Measurements from ENCODE around the gene ZNF280B. TPM values are rescaled to one million over a fixed set of nuclear protein-coding genes. Genes with fewer than 3 reads are reported as not detected.
"Not testable (repeated sequence)": the region's sequence is repeated elsewhere in the genome, so short reads cannot be mapped to it uniquely, and the experiment has no call there.

Gene ZNF280B
- polyA plus RNA-seq, 1 donor (not counting 4 experiments of a cell fraction or from before 2014, with no cell fraction given), result 0.04 TPM

DNA sequence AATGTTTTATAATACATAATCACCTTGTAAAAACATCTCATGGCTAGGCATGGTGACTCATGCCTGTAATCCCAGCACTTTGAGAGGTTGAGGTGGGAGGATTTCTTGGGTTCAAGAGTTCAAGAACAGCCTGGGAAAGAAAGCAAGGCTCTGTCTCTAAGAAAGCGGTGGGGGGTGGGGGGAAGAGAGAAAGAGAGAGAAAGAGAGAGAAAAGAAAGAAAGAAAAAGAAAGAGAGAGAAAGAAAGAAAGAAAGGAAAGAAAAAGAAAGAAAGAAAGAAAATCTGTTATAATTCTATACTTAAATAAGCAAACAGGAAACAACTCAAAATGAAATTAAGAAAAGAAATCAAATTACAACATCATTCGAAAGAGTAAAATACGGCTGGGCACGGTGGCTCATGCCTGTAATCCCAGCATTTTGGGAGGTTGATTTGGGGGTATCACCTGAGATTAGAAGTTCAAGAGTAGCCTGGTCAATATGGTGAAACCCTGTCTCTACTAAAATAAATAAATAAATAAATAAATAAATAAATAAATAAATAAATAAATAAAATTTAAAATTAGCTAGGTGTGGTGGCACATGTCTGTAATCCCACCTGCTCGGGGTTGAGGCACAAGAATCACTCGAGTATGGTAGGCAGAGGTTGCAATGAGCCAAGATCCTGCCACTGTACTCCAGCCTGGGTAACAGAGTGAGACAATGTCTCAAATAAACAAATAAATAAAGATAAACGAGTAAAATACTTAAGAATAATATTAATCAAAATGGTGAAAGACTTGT is 65.4 kb downstream of the ZNF280B start:
- Histone ChIP-seq H3K9me3 (ENCODE audit: control insufficient read depth, low read depth, low read length) (no peaks in the 10 kb centered on the region), H2AFZ (ENCODE audit: control insufficient read depth, low read length) (no peak overlapping the region), H3K9ac (ENCODE audit: control insufficient read depth, extremely low read depth, insufficient read depth, low read length) (no peak overlapping the region), H4K20me1 (ENCODE audit: control insufficient read depth, extremely low read depth, insufficient read depth, low read length) (no peaks in the 10 kb centered on the region), H3K4me2 (ENCODE audit: control insufficient read depth, extremely low read depth, insufficient read depth, low read depth, low read length) (no peak overlapping the region), H3K27ac (ENCODE audit: control insufficient read depth, insufficient read depth, low read length) (no peak overlapping the region), H3K36me3 (ENCODE audit: control insufficient read depth in 2 of 2, extremely low read depth in 1 of 2, insufficient read depth in 2 of 2, low read length in 2 of 2) (no peaks in the 10 kb centered on the region), H3K4me3 (ENCODE audit: control insufficient read depth in 2 of 3, extremely low read depth in 1 of 3, insufficient read depth in 2 of 3, low read depth in 1 of 3, low read length in 3 of 3) (no peak overlapping the region), H3K4me1 (ENCODE audit: control insufficient read depth, extremely low read depth, insufficient read depth, low read length) (no peaks in the 10 kb centered on the region), H3K9me1 (ENCODE audit: control insufficient read depth, extremely low read depth, insufficient read depth, low read length) (no peaks in the 10 kb centered on the region), H3K79me2 (ENCODE audit: control insufficient read depth, insufficient read depth, low read length) (no peaks in the 10 kb centered on the region), H3K27me3 (ENCODE audit: control insufficient read depth, extremely low read depth, insufficient read depth, low read length) (no peaks in the 10 kb centered on the region)
- dilution Hi-C loops (cut with MboI; ENCODE audit: extremely low pct_ligation_motif_present, low sequenced_read_pairs), result no loop called here
- TF ChIP-seq, protein P1, sequence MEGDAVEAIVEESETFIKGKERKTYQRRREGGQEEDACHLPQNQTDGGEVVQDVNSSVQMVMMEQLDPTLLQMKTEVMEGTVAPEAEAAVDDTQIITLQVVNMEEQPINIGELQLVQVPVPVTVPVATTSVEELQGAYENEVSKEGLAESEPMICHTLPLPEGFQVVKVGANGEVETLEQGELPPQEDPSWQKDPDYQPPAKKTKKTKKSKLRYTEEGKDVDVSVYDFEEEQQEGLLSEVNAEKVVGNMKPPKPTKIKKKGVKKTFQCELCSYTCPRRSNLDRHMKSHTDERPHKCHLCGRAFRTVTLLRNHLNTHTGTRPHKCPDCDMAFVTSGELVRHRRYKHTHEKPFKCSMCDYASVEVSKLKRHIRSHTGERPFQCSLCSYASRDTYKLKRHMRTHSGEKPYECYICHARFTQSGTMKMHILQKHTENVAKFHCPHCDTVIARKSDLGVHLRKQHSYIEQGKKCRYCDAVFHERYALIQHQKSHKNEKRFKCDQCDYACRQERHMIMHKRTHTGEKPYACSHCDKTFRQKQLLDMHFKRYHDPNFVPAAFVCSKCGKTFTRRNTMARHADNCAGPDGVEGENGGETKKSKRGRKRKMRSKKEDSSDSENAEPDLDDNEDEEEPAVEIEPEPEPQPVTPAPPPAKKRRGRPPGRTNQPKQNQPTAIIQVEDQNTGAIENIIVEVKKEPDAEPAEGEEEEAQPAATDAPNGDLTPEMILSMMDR (optimal IDR thresholded peaks at IDR 0.05 in 1 of 3, IDR thresholded peaks at IDR 0.05 in 1 of 3, conservative IDR thresholded peaks at IDR 0.05 in 1 of 3; ENCODE audit: extremely low read depth in 1 of 3, insufficient read depth in 2 of 3, low read length in 3 of 3), result no peak
- TF ChIP-seq EZH2 (IDR thresholded peaks at IDR 0.05; ENCODE audit: low read length), result no peak
- FAIRE-seq (no peak), DNase-seq (ENCODE audit: low read depth, low spot score) (no peak)

DNA sequence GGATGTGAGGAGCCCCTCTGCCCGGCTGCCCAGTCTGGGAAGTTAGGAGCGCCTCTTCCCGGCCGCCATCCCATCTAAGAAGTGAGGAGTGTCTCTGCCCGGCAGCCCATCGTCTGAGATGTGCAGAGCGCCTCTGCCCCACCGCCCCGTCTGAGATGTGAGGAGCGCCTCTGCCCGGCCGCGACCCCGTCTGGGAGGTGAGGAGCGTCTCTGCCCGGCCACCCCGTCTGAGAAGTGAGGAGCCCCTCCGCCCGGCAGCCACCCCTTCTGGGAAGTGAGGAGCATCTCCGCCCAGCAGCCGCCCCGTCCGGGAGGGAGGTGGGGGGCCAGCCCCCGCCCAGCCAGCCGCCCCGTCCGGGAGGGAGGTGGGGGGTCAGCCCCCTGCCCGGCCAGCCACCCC is 66.9 kb downstream of the ZNF280B start:
- H2AFZ ChIP-seq (ENCODE audit: control insufficient read depth, low read length); H3K4me2 ChIP-seq (ENCODE audit: control insufficient read depth, extremely low read depth, insufficient read depth, low read depth, low read length); H3K36me3 ChIP-seq (ENCODE audit: control insufficient read depth in 2 of 2, extremely low read depth in 1 of 2, insufficient read depth in 2 of 2, low read length in 2 of 2); H3K9me3 ChIP-seq (ENCODE audit: control insufficient read depth, low read depth, low read length); H3K4me1 ChIP-seq (ENCODE audit: control insufficient read depth, extremely low read depth, insufficient read depth, low read length); H4K20me1 ChIP-seq (ENCODE audit: control insufficient read depth, extremely low read depth, insufficient read depth, low read length); H3K27ac ChIP-seq (ENCODE audit: control insufficient read depth, insufficient read depth, low read length); H3K9ac ChIP-seq (ENCODE audit: control insufficient read depth, extremely low read depth, insufficient read depth, low read length); H3K27me3 ChIP-seq (ENCODE audit: control insufficient read depth, extremely low read depth, insufficient read depth, low read length); dilution Hi-C loops (cut with MboI; ENCODE audit: extremely low pct_ligation_motif_present, low sequenced_read_pairs); DNase-seq (ENCODE audit: low read depth, low spot score); H3K79me2 ChIP-seq (ENCODE audit: control insufficient read depth, insufficient read depth, low read length); H3K9me1 ChIP-seq (ENCODE audit: control insufficient read depth, extremely low read depth, insufficient read depth, low read length); FAIRE-seq; H3K4me3 ChIP-seq (ENCODE audit: control insufficient read depth in 2 of 3, extremely low read depth in 1 of 3, insufficient read depth in 2 of 3, low read depth in 1 of 3, low read length in 3 of 3): not testable (repeated sequence)

DNA sequence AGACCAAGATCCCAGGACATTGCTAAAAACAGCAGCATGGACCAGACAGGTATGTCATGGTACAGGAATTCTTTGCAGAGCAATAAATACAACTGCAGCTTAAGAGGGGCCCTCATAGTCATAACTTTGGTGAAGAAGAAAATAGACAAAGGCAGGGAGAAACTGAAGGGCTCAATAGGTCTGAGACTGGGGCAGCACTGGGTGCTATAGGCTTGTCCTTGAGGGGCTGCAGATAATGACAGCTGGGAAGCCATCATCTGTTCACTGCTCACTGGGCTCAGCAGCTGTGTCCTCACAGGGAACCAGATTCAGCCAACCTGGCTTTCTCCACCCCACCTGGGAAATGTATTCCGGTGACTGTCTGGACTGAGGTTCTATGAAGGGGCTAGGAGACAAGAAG is 68.4 kb downstream of the ZNF280B start:
- FAIRE-seq, result no peak
- dilution Hi-C loops (cut with MboI; ENCODE audit: extremely low pct_ligation_motif_present, low sequenced_read_pairs), result no loop called here

More for the DNA sequence above, 68.4 kb downstream of the ZNF280B start:
- H3K27ac ChIP-seq (ENCODE audit: control insufficient read depth, insufficient read depth, low read length), result no peak overlapping the region
- DNase-seq (ENCODE audit: low read depth, low spot score), result no peak
- H3K79me2 ChIP-seq (ENCODE audit: control insufficient read depth, insufficient read depth, low read length), result no peaks in the 10 kb centered on the region
- no peak overlapping the region for H2AFZ ChIP-seq (ENCODE audit: control insufficient read depth, low read length)
- no peaks in the 10 kb centered on the region for H3K9me3 ChIP-seq (ENCODE audit: control insufficient read depth, low read depth, low read length)
- no peak overlapping the region for H3K9ac ChIP-seq (ENCODE audit: control insufficient read depth, extremely low read depth, insufficient read depth, low read length)
- H3K27me3 ChIP-seq (ENCODE audit: control insufficient read depth, extremely low read depth, insufficient read depth, low read length), result no peaks in the 10 kb centered on the region
- H4K20me1 ChIP-seq (ENCODE audit: control insufficient read depth, extremely low read depth, insufficient read depth, low read length), result no peaks in the 10 kb centered on the region
- H3K9me1 ChIP-seq (ENCODE audit: control insufficient read depth, extremely low read depth, insufficient read depth, low read length), result no peaks in the 10 kb centered on the region
- H3K4me2 ChIP-seq (ENCODE audit: control insufficient read depth, extremely low read depth, insufficient read depth, low read depth, low read length), result no peak overlapping the region
- TF ChIP-seq, protein P1 (optimal IDR thresholded peaks at IDR 0.05 in 1 of 3, IDR thresholded peaks at IDR 0.05 in 1 of 3, conservative IDR thresholded peaks at IDR 0.05 in 1 of 3; ENCODE audit: extremely low read depth in 1 of 3, insufficient read depth in 2 of 3, low read length in 3 of 3), result no peak
- no peak for TF ChIP-seq EZH2 (IDR thresholded peaks at IDR 0.05; ENCODE audit: low read length)
- H3K4me3 ChIP-seq (ENCODE audit: control insufficient read depth in 2 of 3, extremely low read depth in 1 of 3, insufficient read depth in 2 of 3, low read depth in 1 of 3, low read length in 3 of 3), result no peak overlapping the region
- H3K4me1 ChIP-seq (ENCODE audit: control insufficient read depth, extremely low read depth, insufficient read depth, low read length), result no peaks in the 10 kb centered on the region
- no peaks in the 10 kb centered on the region for H3K36me3 ChIP-seq (ENCODE audit: control insufficient read depth in 2 of 2, extremely low read depth in 1 of 2, insufficient read depth in 2 of 2, low read length in 2 of 2)

Data from keratinocyte (primary cell).